ENCODE data around the gene CPPED1.
"Not testable (repeated sequence)": the region's sequence is repeated elsewhere in the genome, so short reads cannot be mapped to it uniquely, and the experiment has no call there.

Gene CPPED1

DNA sequence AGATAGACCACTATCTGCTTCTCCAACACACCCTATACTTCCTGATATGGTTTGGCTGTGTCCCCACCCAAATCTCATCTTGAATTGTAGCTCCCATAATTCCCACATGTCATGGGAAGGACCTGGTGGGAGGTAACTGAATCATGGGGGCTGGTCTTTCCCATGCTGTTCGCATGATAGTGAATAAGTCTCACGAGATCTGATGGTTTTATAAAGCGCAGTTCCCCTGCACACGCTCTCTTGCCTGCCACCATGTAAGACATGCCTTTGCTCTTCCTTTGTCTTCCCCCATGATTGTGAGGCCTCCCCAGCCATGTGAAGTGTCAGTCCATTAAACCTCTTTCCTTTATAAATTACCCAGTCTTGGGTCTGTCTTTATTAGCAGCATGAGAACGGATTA, 11.2 kb downstream of the CPPED1 start:
- not testable (repeated sequence) for H3K27ac ChIP-seq (ENCODE audit: low read depth, low read length, severe bottlenecking); H3K36me3 ChIP-seq (ENCODE audit: control insufficient read depth, insufficient read depth, low read length); H3K4me3 ChIP-seq (ENCODE audit: extremely low read depth, insufficient read depth, low read length, poor library complexity, severe bottlenecking); H3K9me3 ChIP-seq (ENCODE audit: control insufficient read depth, low read length)
- peaks cover 20% of the 10 kb centered on the region for H3K4me1 ChIP-seq (ENCODE audit: control insufficient read depth, insufficient read depth, low read length, poor library complexity, severe bottlenecking)
- 94 to 96% methylated on average over 5 of the region's 5 CpGs for WGBS, 2 experiments (ENCODE audit: insufficient coverage in 2 of 2)

DNA sequence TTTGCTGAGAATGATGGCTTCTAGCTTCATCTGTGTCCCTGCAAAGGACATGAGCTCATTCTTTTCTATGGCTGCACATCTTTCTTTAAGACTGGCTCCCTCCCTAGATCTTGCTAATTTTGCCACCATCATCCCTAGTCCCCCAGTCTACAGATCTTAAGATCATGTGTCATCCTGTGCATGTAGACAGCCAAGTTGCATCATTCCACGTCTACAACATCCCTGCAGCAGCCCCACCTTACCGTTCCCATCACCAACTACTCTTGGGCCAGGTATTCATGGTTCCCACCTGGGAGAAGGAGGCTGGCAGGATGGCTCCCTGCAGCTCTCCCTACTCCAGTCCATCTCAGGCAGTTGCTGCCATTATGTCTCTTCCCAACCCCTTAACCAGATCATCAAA, 12.3 kb downstream of the CPPED1 start:
- Histone ChIP-seq H3K36me3 (ENCODE audit: control insufficient read depth, insufficient read depth, low read length) (peaks cover 4% of the 10 kb centered on the region), H3K9me3 (ENCODE audit: control insufficient read depth, low read length) (peaks cover 7% of the 10 kb centered on the region), H3K4me3 (ENCODE audit: extremely low read depth, insufficient read depth, low read length, poor library complexity, severe bottlenecking) (no peak overlapping the region), H3K4me1 (ENCODE audit: control insufficient read depth, insufficient read depth, low read length, poor library complexity, severe bottlenecking) (peaks cover 11% of the 10 kb centered on the region), H3K27ac (ENCODE audit: low read depth, low read length, severe bottlenecking) (no peak overlapping the region)
- WGBS, 2 experiments (ENCODE audit: insufficient coverage in 2 of 2), result 48% methylated on average over 2 of the region's 2 CpGs; no CpG with 5 or more reads in 1 of the 2 experiments

DNA sequence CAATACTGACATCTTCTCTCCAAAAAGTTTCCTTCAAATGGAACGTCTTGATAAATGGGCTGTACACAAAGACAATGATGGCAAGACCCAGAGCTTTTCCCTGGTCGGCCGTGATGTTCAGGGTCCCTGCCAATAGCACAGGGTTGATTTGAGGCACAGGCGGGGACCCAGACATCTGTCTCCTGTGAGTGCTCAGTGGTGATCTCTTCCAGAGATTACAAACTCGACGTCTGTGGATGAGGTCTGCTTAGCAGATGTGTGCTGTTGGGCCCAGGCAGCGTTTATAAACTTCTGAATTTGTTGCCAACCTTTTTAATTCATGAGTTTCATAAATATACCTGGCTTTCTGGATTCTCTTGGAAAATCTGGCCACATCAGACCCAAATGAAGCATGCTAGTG, 14.9 kb downstream of the CPPED1 start:
- H3K9me3 ChIP-seq (ENCODE audit: control insufficient read depth, low read length), result peaks cover 12% of the 10 kb centered on the region
- peaks cover 4% of the 10 kb centered on the region for H3K36me3 ChIP-seq (ENCODE audit: control insufficient read depth, insufficient read depth, low read length)
- WGBS, 2 experiments (ENCODE audit: insufficient coverage in 2 of 2), result 84 to 86% methylated on average over 4 to 6 of the region's 7 CpGs
- H3K27ac ChIP-seq (ENCODE audit: low read depth, low read length, severe bottlenecking), result no peak overlapping the region
- H3K4me1 ChIP-seq (ENCODE audit: control insufficient read depth, insufficient read depth, low read length, poor library complexity, severe bottlenecking), result no peaks in the 10 kb centered on the region
- no peak overlapping the region for H3K4me3 ChIP-seq (ENCODE audit: extremely low read depth, insufficient read depth, low read length, poor library complexity, severe bottlenecking)

DNA sequence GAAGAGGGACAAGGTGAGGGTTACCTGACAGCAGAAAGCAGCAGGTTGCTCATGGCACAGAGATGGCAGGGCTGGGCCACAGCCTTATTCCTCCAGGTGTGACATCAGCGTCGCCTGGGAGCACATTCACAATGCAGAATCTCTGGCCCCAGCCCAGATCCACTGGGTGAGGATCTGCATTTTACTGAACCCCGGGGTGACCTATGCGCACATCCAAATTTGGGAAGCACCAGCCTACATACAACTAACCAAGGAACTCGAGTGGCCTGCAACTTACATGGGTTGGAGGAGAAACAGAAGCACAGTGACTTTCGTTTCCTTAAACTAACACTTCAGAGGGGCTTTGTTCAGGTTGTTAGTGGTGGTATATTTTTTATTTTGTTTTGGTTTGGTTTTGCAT, 17.6 kb downstream of the CPPED1 start:
- H3K36me3 ChIP-seq (ENCODE audit: control insufficient read depth, insufficient read depth, low read length), result peaks cover 5% of the 10 kb centered on the region
- no peak overlapping the region for H3K4me3 ChIP-seq (ENCODE audit: extremely low read depth, insufficient read depth, low read length, poor library complexity, severe bottlenecking)
- WGBS, 2 experiments (ENCODE audit: insufficient coverage in 2 of 2), result 93% methylated on average over 3 of the region's 6 CpGs; no CpG with 5 or more reads in 1 of the 2 experiments
- peaks cover 12% of the 10 kb centered on the region for H3K9me3 ChIP-seq (ENCODE audit: control insufficient read depth, low read length)
- H3K27ac ChIP-seq (ENCODE audit: low read depth, low read length, severe bottlenecking), result no peak overlapping the region
- H3K4me1 ChIP-seq (ENCODE audit: control insufficient read depth, insufficient read depth, low read length, poor library complexity, severe bottlenecking), result no peaks in the 10 kb centered on the region

DNA sequence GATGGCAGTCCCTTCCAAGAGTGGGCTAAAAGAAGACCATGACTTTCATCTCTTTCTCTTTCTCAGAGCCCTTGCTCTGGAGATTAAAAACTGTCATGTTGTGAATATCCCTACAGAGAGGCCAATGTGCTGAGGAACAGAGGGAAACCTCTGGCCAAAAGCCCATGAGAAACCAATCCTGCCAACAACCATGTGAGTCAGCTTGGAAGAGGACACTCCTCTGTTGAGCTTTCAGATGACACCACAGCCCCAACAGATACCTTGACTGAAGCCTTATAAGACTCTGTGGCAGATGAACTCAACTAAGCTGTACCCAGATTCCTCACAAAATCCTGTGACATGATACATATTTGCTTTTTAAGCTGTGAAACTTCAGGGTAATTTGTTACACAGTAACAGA, 19.6 kb downstream of the CPPED1 start:
- Histone ChIP-seq H3K4me3 (ENCODE audit: extremely low read depth, insufficient read depth, low read length, poor library complexity, severe bottlenecking) (no peak overlapping the region), H3K9me3 (ENCODE audit: control insufficient read depth, low read length) (peaks cover 12% of the 10 kb centered on the region), H3K36me3 (ENCODE audit: control insufficient read depth, insufficient read depth, low read length) (peaks cover 20% of the 10 kb centered on the region), H3K4me1 (ENCODE audit: control insufficient read depth, insufficient read depth, low read length, poor library complexity, severe bottlenecking) (no peaks in the 10 kb centered on the region), H3K27ac (ENCODE audit: low read depth, low read length, severe bottlenecking) (no peak overlapping the region)

DNA sequence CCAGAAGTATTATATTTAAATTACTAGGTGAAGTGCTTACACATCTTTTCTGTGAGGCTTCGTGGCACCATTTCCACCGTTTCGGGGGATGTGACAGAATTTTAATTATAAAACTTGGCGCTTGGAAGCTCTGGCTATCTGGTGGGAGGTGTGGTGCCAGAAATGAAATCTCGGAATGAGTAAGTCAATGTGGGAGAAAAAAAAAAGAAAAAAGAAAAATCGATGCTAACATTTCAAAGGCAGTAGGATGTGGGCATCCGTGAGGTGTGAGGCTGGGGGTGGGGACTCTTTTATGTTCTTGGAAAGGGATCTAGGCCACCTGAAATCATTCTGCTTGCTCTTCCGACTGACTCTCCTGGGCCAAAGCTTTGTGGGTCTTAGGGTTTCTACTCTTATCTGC, 21.9 kb downstream of the CPPED1 start:
- Histone ChIP-seq H3K27ac (ENCODE audit: low read depth, low read length, severe bottlenecking) (no peak overlapping the region), H3K4me1 (ENCODE audit: control insufficient read depth, insufficient read depth, low read length, poor library complexity, severe bottlenecking) (no peaks in the 10 kb centered on the region), H3K9me3 (ENCODE audit: control insufficient read depth, low read length) (peaks cover 6% of the 10 kb centered on the region), H3K36me3 (ENCODE audit: control insufficient read depth, insufficient read depth, low read length) (peaks cover 27% of the 10 kb centered on the region), H3K4me3 (ENCODE audit: extremely low read depth, insufficient read depth, low read length, poor library complexity, severe bottlenecking) (no peak overlapping the region)
- 91 to 98% methylated on average over 8 of the region's 8 CpGs for WGBS, 2 experiments (ENCODE audit: insufficient coverage in 2 of 2)

DNA sequence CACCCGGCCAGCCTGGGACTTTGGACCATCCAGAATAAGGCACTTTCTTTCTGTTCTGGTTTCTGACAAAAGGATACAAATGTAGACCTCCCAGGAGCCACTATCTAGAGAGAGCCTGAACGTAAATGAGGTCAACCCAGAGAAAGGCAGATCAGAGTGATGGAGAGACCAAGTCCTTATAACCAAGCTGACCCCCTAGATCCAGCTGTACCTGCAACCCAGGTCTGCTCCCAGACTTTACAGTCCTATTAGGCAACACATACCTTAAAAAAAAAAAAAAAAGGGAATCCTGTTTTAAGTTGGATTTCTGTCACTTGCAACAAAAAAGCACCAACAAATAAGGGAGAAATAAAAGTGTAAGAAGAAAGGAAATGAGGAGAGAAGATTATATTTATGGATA, 23.2 kb downstream of the CPPED1 start:
- Histone ChIP-seq H3K4me3 (ENCODE audit: extremely low read depth, insufficient read depth, low read length, poor library complexity, severe bottlenecking) (no peak overlapping the region), H3K9me3 (ENCODE audit: control insufficient read depth, low read length) (peaks cover 6% of the 10 kb centered on the region), H3K27ac (ENCODE audit: low read depth, low read length, severe bottlenecking) (no peak overlapping the region), H3K36me3 (ENCODE audit: control insufficient read depth, insufficient read depth, low read length) (peaks cover 31% of the 10 kb centered on the region), H3K4me1 (ENCODE audit: control insufficient read depth, insufficient read depth, low read length, poor library complexity, severe bottlenecking) (no peaks in the 10 kb centered on the region)
- 63 to 84% methylated on average over 1 to 2 of the region's 2 CpGs for WGBS, 2 experiments (ENCODE audit: insufficient coverage in 2 of 2)

DNA sequence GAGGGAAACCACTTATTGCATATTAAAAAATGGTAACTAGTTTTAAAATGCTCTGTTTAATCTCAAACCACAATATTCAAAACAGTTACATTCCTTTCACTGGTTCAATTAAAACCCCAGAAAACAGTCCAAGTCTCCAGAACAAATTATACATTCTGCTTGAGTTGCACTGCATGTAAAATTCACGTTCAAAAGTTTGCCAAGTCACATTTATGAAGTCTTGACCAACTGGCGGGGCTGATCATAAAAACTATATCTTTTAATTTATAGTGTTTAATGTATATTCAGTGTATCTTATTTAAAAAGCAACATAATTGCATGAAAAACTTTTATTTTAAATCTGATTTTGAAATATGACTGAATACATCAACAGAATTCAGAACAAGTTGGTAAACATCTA, 25.0 kb downstream of the CPPED1 start:
- WGBS, 2 experiments (ENCODE audit: insufficient coverage in 2 of 2), result 100% methylated on average over 1 of the region's 2 CpGs; no CpG with 5 or more reads in 1 of the 2 experiments
- Histone ChIP-seq H3K4me1 (ENCODE audit: control insufficient read depth, insufficient read depth, low read length, poor library complexity, severe bottlenecking) (no peaks in the 10 kb centered on the region), H3K27ac (ENCODE audit: low read depth, low read length, severe bottlenecking) (no peak overlapping the region), H3K36me3 (ENCODE audit: control insufficient read depth, insufficient read depth, low read length) (peaks cover 31% of the 10 kb centered on the region), H3K9me3 (ENCODE audit: control insufficient read depth, low read length) (peaks cover under 1% of the 10 kb centered on the region), H3K4me3 (ENCODE audit: extremely low read depth, insufficient read depth, low read length, poor library complexity, severe bottlenecking) (no peak overlapping the region)

DNA sequence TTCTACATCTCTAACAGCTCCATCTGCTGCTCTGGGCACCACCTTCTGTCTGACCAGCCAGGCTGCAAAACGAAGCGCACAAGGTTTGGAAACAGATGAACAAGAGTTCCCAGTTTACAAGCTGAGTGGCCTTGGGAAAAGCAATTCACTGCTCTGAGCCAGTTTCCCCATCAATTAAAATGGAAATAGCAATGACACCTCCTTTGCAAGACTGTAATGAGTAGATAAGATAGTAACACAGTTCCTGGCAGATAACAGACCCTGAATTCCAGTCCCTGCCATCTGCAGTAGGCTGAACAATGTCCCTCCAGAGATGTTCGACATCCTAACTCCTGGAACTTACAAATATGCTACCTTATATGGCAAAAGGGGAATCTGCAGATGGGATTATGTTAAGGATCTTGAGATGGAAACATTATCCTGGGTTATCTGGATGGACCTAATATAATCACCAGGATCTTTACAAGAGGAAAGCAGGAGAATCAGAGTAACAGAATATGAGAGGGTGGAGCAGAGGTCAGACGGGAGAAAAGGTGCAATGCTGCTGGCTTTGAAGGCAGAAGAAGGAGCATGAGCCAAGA, 27.9 kb downstream of the CPPED1 start:
- Histone ChIP-seq H3K4me1 (ENCODE audit: control insufficient read depth, insufficient read depth, low read length, poor library complexity, severe bottlenecking) (no peaks in the 10 kb centered on the region), H3K9me3 (ENCODE audit: control insufficient read depth, low read length) (no peaks in the 10 kb centered on the region), H3K36me3 (ENCODE audit: control insufficient read depth, insufficient read depth, low read length) (peaks cover 27% of the 10 kb centered on the region), H3K27ac (ENCODE audit: low read depth, low read length, severe bottlenecking) (no peak overlapping the region), H3K4me3 (ENCODE audit: extremely low read depth, insufficient read depth, low read length, poor library complexity, severe bottlenecking) (no peak overlapping the region)
- WGBS, 2 experiments (ENCODE audit: insufficient coverage in 2 of 2), result 84 to 95% methylated on average over 3 to 4 of the region's 4 CpGs

DNA sequence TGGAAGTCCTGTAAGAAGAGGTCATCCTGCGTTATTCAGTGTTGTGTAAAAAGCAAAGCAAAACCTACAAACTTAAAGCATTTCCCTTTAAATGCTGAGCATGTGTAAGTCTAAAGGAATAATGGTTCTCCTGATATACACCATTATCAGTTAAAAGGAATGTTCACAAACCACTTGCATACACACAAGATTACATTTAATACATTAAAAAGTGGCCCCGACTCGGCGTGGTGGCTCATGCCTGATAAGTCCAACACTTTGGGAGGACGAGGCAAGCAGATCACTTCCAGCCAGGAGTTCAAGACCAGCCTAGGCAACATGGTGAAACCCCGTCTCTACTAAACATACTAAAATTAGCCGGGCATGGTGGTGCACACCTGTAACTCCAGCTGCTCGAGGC, 30.5 kb downstream of the CPPED1 start:
- 91% methylated on average over 6 to 7 of the region's 8 CpGs for WGBS, 2 experiments (ENCODE audit: insufficient coverage in 2 of 2)
- Histone ChIP-seq H3K4me1 (ENCODE audit: control insufficient read depth, insufficient read depth, low read length, poor library complexity, severe bottlenecking) (no peaks in the 10 kb centered on the region), H3K9me3 (ENCODE audit: control insufficient read depth, low read length) (no peaks in the 10 kb centered on the region), H3K27ac (ENCODE audit: low read depth, low read length, severe bottlenecking) (no peak overlapping the region), H3K4me3 (ENCODE audit: extremely low read depth, insufficient read depth, low read length, poor library complexity, severe bottlenecking) (no peak overlapping the region), H3K36me3 (ENCODE audit: control insufficient read depth, insufficient read depth, low read length) (peaks cover 12% of the 10 kb centered on the region)

DNA sequence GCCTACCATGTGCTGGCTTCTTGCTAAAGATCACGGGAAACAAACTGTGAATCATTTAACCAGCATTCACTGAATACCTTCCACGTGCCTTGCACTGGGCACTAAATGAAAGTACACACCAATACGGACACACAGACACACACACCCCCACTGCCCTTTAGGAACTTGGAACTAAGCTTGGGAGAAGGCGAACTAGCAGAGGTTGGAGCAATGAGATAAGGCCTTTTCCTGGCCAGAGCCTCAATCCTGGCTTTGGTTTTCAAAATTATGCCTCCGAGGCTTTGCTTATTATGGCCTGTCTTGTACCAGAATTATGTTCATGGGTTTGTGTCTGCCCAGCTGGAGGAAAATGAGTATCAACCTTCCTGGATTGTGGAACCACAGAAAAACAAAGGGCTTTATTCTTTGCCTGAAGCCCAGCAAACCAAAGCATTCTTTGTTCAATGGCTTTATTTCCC, 32.3 kb downstream of the CPPED1 start:
- Histone ChIP-seq H3K9me3 (ENCODE audit: control insufficient read depth, low read length) (no peaks in the 10 kb centered on the region), H3K4me3 (ENCODE audit: extremely low read depth, insufficient read depth, low read length, poor library complexity, severe bottlenecking) (no peak overlapping the region), H3K36me3 (ENCODE audit: control insufficient read depth, insufficient read depth, low read length) (peaks cover 3% of the 10 kb centered on the region), H3K4me1 (ENCODE audit: control insufficient read depth, insufficient read depth, low read length, poor library complexity, severe bottlenecking) (no peaks in the 10 kb centered on the region), H3K27ac (ENCODE audit: low read depth, low read length, severe bottlenecking) (no peak overlapping the region)
- WGBS, 2 experiments (ENCODE audit: insufficient coverage in 2 of 2), result 93 to 94% methylated on average over 2 to 3 of the region's 5 CpGs

Measured in mesodermal cell (in vitro differentiated cells).